ENCODE data around the gene ACVR1B. TPM values are rescaled to one million over a fixed set of nuclear protein-coding genes. Genes with fewer than 3 reads are reported as not detected.

Gene ACVR1B
- total RNA-seq, 1 donor from 2014 or later = 23.6 TPM

- intact Hi-C loops (cut with DNase I) = no loop called here
- TF ChIP-seq POLR2A (IDR thresholded peaks at IDR 0.05) = no peak
- TF ChIP-seq, protein P1, sequence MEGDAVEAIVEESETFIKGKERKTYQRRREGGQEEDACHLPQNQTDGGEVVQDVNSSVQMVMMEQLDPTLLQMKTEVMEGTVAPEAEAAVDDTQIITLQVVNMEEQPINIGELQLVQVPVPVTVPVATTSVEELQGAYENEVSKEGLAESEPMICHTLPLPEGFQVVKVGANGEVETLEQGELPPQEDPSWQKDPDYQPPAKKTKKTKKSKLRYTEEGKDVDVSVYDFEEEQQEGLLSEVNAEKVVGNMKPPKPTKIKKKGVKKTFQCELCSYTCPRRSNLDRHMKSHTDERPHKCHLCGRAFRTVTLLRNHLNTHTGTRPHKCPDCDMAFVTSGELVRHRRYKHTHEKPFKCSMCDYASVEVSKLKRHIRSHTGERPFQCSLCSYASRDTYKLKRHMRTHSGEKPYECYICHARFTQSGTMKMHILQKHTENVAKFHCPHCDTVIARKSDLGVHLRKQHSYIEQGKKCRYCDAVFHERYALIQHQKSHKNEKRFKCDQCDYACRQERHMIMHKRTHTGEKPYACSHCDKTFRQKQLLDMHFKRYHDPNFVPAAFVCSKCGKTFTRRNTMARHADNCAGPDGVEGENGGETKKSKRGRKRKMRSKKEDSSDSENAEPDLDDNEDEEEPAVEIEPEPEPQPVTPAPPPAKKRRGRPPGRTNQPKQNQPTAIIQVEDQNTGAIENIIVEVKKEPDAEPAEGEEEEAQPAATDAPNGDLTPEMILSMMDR (IDR thresholded peaks at IDR 0.05) = no peak
- peaks cover 0 to 17% of the 10 kb centered on the region in 2 donors for H3K36me3 ChIP-seq
- DNase-seq (ENCODE audit: extremely low spot score in 2 of 2) = no peak
- H3K4me3 ChIP-seq = no peak overlapping the region
- H3K9me3 ChIP-seq = no peaks in the 10 kb centered on the region
- peaks cover 29% of the 10 kb centered on the region for H3K4me1 ChIP-seq
- no peaks in the 10 kb centered on the region for H3K27me3 ChIP-seq
- H3K27ac ChIP-seq = no peak overlapping the region
These were observed 34.4 kb upstream of the ACVR1B start for GRCh38 chr12:51917041-51917590.

DNA sequence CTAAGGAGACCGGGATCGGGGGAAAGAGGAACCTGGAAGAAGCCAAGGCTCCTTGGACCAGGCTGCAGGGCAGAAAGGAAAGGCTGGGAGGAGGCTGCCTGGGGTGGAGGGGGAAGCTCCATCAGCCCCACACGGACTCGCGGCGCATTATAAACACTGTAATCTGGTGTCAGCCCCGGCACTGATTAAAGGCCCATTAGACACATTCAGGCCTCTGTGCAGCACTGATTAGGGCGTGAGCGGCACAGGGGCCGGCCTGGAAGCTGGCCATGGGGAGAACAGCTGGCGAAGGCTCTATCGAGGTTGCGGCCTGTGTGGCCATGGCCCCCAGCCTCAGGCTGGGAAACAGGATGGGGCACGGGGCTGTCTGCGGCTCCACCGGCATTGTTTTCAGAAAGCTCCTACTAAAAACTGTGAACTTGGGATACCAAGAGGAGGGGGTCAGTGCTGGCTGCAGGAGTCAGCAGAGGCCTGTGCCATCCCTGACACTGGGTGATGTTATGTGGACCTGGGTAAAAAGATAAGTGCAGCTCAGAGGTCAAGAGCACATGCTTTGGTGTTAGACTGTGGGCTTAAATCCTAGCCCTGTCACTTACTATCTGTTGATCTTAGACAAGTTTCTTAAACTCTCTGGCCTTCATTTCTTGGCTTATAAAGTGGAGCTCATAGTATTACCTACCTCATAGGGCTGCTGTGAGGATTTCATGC is 33.6 kb upstream of the ACVR1B start:
- Histone ChIP-seq H3K4me1 (peaks cover 30% of the 10 kb centered on the region), H3K4me3 (no peak overlapping the region), H3K36me3 (peaks cover 0 to 17% of the 10 kb centered on the region in 2 donors), H3K27ac (no peak overlapping the region), H3K27me3 (no peaks in the 10 kb centered on the region), H3K9me3 (no peaks in the 10 kb centered on the region)
- TF ChIP-seq, protein P1 (IDR thresholded peaks at IDR 0.05) = no peak
- no peak for DNase-seq (ENCODE audit: extremely low spot score in 2 of 2)
- intact Hi-C loops (cut with DNase I) = no loop called here

DNA sequence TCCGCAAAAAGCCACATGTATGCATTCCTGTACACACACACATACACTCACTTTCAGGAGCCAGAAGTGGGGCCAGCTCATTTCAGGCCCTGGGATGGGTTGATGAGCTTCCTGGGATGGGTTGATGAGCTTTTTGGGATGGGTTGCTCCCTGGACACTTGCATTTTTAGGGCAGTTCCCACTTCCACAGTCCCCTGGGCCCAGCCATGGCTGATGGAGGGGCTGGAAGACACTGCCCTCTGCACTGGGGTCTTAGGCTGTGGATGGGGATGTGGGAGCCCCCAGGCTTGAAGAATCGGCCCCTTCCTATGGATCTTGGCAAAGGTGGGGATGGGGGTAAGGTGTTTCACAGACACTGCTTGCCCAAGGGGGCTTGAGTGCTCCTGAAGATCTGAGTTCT is 31.5 kb upstream of the ACVR1B start:
- H3K36me3 ChIP-seq = peaks cover 0 to 11% of the 10 kb centered on the region in 2 donors
- no peak for DNase-seq (ENCODE audit: extremely low spot score in 2 of 2)
- intact Hi-C loops (cut with DNase I) = no loop called here

DNA sequence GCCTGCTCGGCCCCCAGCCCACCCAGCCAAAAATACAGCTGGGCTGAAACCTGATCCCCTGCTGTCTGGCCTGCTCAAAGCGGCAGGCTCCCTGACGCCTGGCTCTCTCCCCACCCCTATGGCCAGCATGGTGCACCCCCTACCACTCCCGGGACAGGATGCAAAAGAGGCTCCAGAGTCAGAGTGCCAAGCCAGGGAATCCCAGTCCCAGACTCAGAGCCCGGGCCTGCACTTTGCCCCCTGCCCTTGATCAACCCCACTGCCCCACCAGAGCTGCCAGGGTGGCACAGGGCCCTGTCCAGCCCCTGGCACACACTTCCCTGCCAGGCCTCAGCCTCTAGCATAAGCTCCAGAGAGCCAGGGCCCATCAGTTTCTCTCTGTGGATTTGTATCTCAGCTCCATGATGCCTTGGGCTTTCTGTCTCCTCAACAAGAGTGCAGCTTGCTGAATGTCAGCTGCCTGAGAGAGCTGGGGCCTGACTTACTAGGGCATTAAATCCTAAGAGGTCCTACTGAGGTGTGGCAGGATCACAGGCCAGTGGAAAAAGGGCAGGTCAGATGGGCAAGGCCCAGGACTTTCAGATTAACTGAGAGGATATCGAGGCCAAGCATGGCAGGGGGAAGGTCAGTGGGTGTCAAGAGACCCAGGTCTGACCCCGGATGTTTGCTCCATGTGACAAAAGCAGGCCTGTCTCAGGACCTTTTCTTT is 30.3 kb upstream of the ACVR1B start:
- intact Hi-C loops (cut with DNase I) = no loop called here
- no peak overlapping the region for H3K4me3 ChIP-seq
- H3K9me3 ChIP-seq = no peaks in the 10 kb centered on the region
- peak overlapping the region; percentile 66 for H3K27ac ChIP-seq
- peaks cover 31% of the 10 kb centered on the region for H3K4me1 ChIP-seq
- H3K36me3 ChIP-seq = peaks cover 0 to 2% of the 10 kb centered on the region in 2 donors
- TF ChIP-seq POLR2AphosphoS5 (IDR thresholded peaks at IDR 0.05; ENCODE audit: insufficient read depth in 1 of 2, low read depth in 1 of 2) = no peak
- TF ChIP-seq POLR2A (IDR thresholded peaks at IDR 0.05) = no peak
- TF ChIP-seq, protein P1 (IDR thresholded peaks at IDR 0.05) = no peak
- DNase-seq (ENCODE audit: extremely low spot score in 2 of 2) = no peak
- H3K27me3 ChIP-seq = no peaks in the 10 kb centered on the region

More for the DNA sequence above, 31.5 kb upstream of the ACVR1B start:
- TF ChIP-seq, protein P1 (IDR thresholded peaks at IDR 0.05) = no peak
- TF ChIP-seq POLR2AphosphoS5 (IDR thresholded peaks at IDR 0.05; ENCODE audit: insufficient read depth in 1 of 2, low read depth in 1 of 2) = no peak
- no peak for TF ChIP-seq POLR2A (IDR thresholded peaks at IDR 0.05)
- H3K27ac ChIP-seq = no peak overlapping the region
- peaks cover 31% of the 10 kb centered on the region for H3K4me1 ChIP-seq
- no peaks in the 10 kb centered on the region for H3K9me3 ChIP-seq
- no peaks in the 10 kb centered on the region for H3K27me3 ChIP-seq
- H3K4me3 ChIP-seq = no peak overlapping the region

- DNase-seq (ENCODE audit: extremely low spot score in 2 of 2) = no peak
- Histone ChIP-seq H3K4me1 (peaks cover 31% of the 10 kb centered on the region), H3K9me3 (no peaks in the 10 kb centered on the region), H3K27me3 (no peaks in the 10 kb centered on the region), H3K36me3 (no peaks in the 10 kb centered on the region), H3K4me3 (no peak overlapping the region), H3K27ac (peak overlapping the region; percentile 66)
- no peak for TF ChIP-seq POLR2AphosphoS5 (IDR thresholded peaks at IDR 0.05; ENCODE audit: insufficient read depth in 1 of 2, low read depth in 1 of 2)
- no peak for TF ChIP-seq POLR2A (IDR thresholded peaks at IDR 0.05)
- TF ChIP-seq, protein P1 (IDR thresholded peaks at IDR 0.05) = no peak
- intact Hi-C loops (cut with DNase I) = no loop called here
These were observed 29.4 kb upstream of the ACVR1B start for GRCh38 chr12:51922146-51922545.

Measured in vagina (tissue), 2 donors.